Caki2 (cell line): ENCODE data around the gene KIF16B. TPM values are rescaled to one million over a fixed set of nuclear protein-coding genes. Genes with fewer than 3 reads are reported as not detected.
"Not testable (repeated sequence)": the region's sequence is repeated elsewhere in the genome, so short reads cannot be mapped to it uniquely, and the experiment has no call there.

Experiments
- DNase-seq: peaks from one replicate; pipeline ENCODE4 v3.0.0-alpha.2; 2015; ENCODE audit warnings: low read depth
- in situ Hi-C: cut with HindIII; loops from 2 replicates; pipeline ENCODE4 v1.10.0; 2016; ENCODE audit warnings: low sequenced_read_pairs, low pct_unique_long_range_greater_than_20kb, mixed read lengths
- total RNA-seq: library from RNA; depleted of rRNA; stranded (reverse); fragments of >200 nt; shearing (Covaris generic); gene quantifications from 2 replicates; pipeline ENCODE4 v1.2.3, GENCODE V29; 2014; ENCODE audit warnings: low replicate concordance

Gene KIF16B
- total RNA-seq, 1 experiment from 2014 or later, result 10.6 TPM

DNA sequence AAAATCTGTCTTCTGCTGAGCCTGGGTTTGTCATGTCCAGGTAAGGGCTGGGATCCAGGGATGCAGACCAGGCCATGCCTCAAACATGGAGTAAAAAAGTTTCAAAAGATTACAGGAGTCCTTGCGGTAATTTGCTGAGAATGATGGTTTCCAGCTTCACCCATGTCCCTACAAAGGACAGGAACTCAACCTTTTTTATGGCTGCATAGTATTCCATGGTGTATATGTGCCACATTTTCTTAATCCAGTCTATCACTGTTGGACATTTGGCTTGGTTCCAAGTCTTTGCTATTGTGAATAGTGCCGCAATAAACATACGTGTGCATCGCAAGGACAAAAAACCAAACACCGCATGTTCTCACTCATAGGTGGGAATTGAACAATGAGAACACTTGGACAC is 9.2 kb downstream of the KIF16B start:
- in situ Hi-C loops, DNase-seq: not testable (repeated sequence)

- no peak for DNase-seq
- in situ Hi-C loops, result no loop called here
These were observed 10.0 kb downstream of the KIF16B start for GRCh38 chr20:16563066-16563806.

DNA sequence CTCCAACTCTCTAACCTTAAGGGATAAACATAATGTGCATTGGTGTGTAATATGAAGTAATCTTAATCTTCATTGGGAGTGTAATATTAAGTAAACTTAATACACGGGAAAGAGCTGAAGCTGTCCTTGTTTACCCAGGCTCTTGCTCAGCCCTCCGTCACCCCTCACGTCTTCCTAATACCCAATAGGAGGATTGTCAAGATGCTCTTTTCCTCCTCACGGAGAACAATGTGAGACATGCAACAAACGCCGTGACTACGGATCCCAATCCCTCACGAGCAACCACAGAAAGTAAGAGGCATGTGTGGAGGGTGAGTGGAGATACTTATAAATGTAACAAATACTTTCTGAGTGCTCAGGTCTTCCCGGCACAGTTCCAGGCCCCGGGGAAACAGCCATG is 11.0 kb downstream of the KIF16B start:
- DNase-seq, result no peak
- in situ Hi-C loops, result no loop called here

DNA sequence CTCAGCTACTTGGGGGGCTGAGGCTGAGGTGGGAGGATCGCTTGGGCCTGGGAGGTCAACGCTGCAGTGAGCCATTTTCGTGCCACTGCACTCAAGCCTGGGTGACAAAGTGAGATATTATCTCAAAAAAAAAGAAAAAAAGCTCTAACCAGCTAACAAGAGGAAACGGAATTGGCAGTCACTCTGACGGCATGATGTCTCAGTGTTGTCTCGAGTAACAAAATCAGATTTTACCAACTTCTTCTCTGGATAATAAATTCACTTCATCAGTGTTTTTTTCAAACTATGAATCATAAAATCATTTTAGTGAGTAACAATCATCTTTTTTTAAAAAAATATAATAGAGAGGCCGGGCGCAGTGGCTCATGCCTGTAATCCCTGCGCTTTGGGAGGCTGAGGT is 12.6 kb downstream of the KIF16B start:
- in situ Hi-C loops, result no loop called here
- no peak for DNase-seq

GRCh38 chr20:16560216-16560615 is 13.0 kb downstream of the KIF16B start:
- in situ Hi-C loops, result no loop called here

GRCh38 chr20:16556301-16556700 is 16.9 kb downstream of the KIF16B start:
- in situ Hi-C loops, result no loop called here
- DNase-seq, result no peak

More at GRCh38 chr20:16560216-16560615, 13.0 kb downstream of the KIF16B start:
- no peak for DNase-seq

DNA sequence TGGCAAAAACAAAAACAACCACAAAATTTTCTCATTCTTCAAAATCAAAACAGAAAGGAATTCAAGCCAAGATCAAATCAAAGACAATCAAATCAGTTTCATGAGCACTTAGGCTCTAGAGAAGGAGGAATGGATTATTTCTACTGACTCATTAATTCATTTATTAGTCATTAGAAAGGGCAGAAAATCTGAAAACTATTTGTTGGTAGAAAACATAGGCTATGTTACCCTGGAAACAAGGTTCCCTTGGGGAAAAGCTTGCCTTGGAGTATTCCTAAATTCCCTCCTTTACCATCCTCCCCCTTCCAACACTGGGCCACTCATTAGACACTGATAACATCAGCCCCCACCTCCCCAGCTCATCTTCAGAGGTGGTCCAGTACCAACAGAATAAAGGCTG is 17.5 kb downstream of the KIF16B start:
- DNase-seq, result no peak
- in situ Hi-C loops, result no loop called here

- DNase-seq, result no peak
- in situ Hi-C loops, result no loop called here
These were observed 18.3 kb downstream of the KIF16B start for GRCh38 chr20:16554766-16555543.

- in situ Hi-C loops, result no loop called here
- DNase-seq, result no peak
These were observed 19.6 kb downstream of the KIF16B start for GRCh38 chr20:16553684-16554083.

DNA sequence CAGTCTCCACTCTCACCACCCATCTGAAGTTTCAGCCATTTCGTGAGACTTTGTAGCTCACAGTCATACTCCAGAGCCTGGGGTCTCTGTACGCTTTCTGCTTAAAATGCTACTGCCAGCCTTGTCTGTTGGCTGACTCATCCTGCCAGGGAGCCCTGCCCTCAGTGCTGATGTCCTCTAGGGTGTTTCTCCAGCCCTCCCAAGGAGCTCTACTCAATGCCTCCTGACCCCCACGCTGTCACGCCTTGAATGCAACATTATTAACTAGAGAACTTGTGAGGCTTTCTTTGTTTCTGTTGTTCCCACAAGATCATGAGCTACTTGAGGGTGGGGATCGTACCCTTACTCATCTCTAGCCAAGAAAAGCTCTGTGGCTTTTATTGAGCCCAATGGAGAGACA is 20.1 kb downstream of the KIF16B start:
- in situ Hi-C loops, result no loop called here
- no peak for DNase-seq

DNA sequence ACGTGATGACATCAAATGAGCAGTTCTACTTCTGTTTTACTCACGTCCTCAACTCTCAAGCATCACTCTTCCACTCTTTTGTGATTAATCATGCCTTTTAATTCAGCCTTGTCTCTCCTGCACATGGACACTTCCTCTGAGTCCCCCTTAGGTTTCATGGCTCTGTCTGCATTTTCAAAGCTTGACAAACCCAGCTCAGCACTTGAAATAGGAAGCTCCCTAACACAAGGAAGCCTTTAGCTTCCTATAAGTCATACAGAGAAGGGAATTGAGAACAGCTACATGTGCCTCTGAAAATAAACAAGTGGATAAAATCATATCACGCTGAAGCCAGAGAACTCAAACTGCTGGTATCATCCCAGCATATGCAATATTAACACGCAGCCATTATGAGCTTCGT is 21.2 kb downstream of the KIF16B start:
- in situ Hi-C loops, result no loop called here
- DNase-seq, result no peak

DNA sequence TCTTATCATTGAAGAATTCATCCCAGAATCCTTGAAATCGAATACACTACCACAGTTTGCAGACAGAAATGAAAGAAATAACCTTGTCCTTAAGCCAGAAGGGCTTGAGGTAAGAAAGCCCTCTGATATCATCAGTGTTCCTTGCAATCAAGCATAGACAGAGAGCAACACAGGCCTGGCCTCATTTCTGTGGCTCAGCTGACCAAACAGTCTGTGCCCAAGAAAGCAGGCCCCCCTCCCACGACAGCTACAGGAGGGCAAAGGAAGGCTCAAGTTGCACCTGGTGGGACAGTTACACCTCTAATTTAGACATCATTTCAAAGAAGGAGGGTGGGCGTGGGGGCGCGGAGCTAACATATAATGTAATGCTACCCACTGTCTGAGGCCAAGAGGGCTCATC is 21.6 kb downstream of the KIF16B start:
- no peak for DNase-seq
- in situ Hi-C loops, result no loop called here

- no peak for DNase-seq
- in situ Hi-C loops, result no loop called here
These were observed 25.1 kb downstream of the KIF16B start for GRCh38 chr20:16548068-16548672.

GRCh38 chr20:16544949-16545348 is 28.3 kb downstream of the KIF16B start:
- in situ Hi-C loops, result no loop called here
- no peak for DNase-seq

DNA sequence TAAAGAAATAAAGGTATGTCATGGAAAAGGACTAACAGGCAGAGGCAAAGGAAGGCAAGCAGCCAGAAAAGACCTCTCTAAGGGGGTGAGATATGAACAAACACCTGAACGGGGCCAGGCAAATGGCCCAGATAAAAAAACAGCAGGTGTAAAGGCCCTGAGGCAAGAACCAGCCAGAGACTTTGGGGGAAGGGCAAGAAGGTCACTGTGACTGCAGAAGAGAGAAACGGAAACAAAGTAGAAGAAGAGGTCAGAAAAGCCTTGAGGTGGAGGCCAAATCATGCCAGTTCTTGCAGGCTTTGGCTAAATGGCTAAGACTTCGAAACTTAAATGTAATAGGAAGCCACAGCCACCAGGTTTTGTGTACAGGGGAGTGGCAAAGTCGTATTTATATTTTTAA is 30.8 kb downstream of the KIF16B start:
- DNase-seq, result no peak
- in situ Hi-C loops, result no loop called here

DNA sequence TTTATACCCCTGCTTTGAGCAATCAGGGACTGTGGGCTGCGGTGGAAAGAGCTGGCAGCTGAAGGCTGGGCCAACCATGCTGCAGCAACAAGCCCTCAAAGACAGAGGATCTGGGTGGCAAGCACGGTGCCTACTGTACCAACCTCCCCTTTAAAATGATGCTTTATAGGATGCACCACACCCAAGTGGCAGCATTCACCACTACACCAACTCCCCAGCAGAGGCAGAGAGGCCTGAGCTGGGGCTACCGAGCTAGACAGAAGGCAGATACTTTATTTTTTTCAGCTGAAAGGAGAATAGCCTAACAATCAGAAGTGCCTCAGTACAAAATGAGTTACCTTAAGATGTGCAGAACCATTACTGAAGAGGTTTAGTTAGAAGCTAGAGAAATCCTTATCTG is 31.4 kb downstream of the KIF16B start:
- DNase-seq, result no peak
- in situ Hi-C loops, result no loop called here

DNA sequence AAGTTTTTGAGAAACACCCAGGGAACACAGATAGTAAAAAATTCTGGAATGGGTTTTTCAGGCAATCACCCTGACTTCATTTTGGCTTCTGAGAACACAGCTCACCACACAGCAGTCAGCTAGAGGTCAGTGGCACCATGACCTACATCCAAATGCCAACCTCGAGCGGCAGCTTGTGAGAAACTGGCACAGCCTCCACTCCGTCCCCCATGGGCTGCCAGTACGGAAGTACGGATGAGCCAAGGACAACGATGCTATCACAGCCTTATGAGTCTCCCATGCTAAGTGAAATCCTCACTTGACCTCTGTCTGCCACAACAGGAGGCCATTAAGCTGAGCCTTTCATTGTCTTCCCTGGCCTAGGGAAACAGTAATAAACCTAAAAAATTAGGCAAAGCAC is 32.0 kb downstream of the KIF16B start:
- in situ Hi-C loops, result no loop called here
- DNase-seq, result no peak

DNA sequence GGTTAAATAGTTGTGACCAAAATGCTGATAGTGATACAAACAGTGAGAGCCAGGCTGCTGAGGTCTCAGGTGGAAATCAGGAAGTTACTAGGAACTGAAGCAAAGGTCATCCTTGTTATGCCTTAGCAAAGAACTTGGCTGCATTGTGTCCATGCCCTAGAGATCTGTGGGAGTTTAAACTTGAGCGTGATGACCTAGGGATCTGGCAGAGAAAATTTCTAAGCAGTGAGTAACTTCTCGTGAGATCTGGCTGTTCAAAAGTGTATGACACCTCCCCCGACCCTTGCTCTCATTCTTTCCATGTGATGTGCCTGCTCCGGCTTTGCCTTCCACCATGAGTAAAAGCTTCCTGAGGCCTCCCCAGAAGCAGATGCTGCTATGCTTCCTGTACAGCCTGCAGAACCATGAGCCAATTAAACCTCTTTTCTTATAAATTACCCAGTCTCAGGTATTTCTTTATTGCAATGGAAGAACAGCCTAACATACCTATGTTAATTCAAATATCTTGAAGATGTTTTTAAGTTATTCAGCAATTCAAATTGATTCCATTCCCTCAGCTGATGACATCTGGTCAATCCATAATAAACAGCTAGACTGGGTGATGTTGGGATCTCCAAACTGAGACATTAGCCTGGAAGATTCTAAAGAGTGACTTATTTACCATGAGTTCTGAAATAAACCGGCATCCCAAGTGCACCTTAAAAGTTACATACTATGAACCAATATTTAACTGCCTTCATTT is 33.8 kb downstream of the KIF16B start:
- DNase-seq, result peak; percentile 21
- in situ Hi-C loops, result no loop called here

- DNase-seq, result no peak
- in situ Hi-C loops, result no loop called here
These were observed 34.5 kb downstream of the KIF16B start for GRCh38 chr20:16538779-16539178.
